ENCODE measurements around the gene EVI5L.

DNA sequence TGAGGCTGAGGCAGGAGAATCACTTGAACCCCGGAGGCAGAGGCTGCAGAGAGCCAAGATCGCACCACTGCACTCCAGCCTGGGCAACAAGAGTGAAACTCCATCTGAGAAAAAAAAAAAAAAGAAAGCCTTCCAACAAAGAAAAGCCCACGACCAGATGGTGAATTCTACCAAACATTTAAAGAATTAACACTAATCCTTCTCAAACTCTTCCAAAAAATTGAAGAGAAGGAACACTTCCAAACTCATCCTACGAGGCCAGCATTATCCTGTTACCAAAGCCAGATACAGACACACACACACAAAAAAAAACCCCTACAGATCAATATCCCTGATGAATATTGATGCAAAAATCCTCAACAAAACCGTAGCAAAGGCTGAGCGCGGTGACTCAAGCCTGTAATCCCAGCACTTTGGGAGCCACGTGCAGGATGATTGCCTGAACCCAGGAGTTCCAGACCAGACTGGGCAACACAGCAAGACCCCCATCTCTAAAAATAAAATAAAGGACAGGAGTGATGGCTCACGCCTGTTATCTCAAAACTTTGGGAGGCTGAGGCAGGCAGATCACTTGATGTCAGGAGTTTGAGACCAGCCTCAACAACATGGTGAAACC, 6.2 kb upstream of the EVI5L start:
- TF ChIP-seq, protein P1, sequence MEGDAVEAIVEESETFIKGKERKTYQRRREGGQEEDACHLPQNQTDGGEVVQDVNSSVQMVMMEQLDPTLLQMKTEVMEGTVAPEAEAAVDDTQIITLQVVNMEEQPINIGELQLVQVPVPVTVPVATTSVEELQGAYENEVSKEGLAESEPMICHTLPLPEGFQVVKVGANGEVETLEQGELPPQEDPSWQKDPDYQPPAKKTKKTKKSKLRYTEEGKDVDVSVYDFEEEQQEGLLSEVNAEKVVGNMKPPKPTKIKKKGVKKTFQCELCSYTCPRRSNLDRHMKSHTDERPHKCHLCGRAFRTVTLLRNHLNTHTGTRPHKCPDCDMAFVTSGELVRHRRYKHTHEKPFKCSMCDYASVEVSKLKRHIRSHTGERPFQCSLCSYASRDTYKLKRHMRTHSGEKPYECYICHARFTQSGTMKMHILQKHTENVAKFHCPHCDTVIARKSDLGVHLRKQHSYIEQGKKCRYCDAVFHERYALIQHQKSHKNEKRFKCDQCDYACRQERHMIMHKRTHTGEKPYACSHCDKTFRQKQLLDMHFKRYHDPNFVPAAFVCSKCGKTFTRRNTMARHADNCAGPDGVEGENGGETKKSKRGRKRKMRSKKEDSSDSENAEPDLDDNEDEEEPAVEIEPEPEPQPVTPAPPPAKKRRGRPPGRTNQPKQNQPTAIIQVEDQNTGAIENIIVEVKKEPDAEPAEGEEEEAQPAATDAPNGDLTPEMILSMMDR (IDR thresholded peaks at IDR 0.05; ENCODE audit: low read depth, low read length): no peak
- TF ChIP-seq POLR2A (IDR thresholded peaks at IDR 0.05; ENCODE audit: extremely low read depth, insufficient read length) (no peak), MYC (IDR thresholded peaks at IDR 0.05; ENCODE audit: low read depth, low read length) (no peak)
- TF ChIP-seq, protein P2, sequence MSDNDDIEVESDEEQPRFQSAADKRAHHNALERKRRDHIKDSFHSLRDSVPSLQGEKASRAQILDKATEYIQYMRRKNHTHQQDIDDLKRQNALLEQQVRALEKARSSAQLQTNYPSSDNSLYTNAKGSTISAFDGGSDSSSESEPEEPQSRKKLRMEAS (IDR thresholded peaks at IDR 0.05; ENCODE audit: low read depth, low read length): no peak
